GM20431 (cell line): ENCODE measurements around the gene MSRB1.
"Not testable (repeated sequence)": the region's sequence is repeated elsewhere in the genome, so short reads cannot be mapped to it uniquely, and the experiment has no call there.

ENCODE experiments used
- in situ Hi-C: fragments of 300-500 bp; cut with MseI, MboI; formaldehyde crosslinking; loops from one replicate; pipeline ENCODE4 v1.15.0; 2020; ENCODE audit warnings: low sequenced_read_pairs; ENCODE audit not compliant: unreplicated experiment

The MSRB1 gene

DNA sequence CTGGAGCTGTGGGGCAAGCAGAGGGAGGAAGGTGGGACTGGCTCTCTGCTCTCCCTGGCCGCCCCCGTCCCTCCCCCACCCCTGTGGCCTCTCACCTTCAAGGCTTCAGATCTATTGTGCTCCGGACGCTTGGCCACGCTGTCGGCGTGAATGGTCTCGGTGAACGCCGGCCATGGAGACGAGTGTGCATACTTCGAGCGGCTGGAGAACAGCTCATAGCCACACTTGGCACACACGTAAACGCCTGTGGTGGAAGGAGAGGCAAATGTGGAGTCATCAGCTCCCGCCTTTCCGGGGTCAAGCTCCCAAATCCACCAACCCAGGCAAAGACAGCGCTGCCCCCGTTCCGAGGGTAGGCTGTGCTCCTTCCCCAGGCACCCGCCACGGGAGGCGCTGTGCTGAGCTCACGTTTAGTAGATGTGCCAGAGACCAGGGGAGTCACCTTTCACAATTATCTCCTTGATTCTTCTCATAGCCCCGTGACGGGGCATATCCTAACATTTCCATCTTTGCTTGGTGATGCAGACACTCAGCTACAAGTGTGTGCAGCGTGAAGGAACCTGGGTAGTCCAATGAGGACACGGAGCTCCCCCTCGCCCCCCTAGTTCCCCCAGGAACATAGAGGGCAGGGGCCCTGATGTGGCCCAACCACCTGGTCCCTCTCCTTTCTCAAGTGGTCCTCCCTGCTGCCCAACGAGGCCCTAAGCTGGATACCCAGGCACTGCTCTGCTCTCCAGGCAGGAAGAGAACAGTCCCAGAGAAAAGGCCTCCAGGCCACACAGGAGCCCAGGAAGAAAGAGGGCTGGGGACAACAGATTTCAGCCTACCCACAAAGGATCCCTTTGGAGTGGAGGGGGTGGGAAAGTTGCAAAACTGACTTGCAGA lies 1.6 kb downstream of the MSRB1 start:
- in situ Hi-C loops: no loop called here

DNA sequence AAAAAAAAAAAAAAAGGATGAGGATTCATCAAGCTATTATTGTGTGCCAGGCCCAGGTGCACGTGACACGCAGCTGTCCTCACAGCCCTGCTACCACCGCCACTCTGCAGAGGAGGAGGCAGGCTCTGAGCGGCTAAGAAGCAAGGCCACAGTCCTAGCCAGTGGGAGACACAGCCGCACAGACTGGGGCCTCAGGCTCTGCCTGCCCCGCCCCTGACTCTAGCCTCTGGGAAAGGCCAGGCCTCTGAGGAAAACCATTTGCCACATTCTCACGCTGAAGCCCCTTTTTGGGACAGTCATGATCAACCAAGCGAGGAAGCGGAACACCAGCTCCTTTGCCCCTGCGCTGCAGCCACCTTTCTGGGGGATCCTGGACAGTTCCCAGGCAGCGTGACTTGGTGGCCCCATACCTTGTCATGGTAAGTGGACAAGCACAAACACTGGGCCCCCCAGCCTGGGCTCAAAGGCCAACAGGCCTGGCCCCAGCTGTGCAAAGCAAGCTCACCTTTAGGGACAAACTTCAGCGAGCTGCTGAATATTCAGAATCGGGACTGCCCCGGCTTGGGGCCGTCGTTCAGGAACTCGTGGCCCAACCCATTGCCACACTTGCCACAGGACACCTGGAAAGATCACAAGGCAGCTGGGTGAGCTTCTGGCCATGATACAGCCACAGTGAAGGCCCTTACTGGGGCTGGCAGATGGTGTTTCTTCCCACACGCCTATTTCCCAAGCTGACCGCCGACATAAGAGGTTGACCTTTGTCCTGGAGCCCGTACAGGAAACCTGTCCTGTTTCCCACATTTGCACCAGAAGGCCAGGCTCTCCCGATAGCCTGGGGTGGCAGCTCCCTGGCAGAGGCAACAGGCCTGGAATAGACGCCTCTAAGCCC lies 2.5 kb downstream of the MSRB1 start:
- in situ Hi-C loops: no loop called here

DNA sequence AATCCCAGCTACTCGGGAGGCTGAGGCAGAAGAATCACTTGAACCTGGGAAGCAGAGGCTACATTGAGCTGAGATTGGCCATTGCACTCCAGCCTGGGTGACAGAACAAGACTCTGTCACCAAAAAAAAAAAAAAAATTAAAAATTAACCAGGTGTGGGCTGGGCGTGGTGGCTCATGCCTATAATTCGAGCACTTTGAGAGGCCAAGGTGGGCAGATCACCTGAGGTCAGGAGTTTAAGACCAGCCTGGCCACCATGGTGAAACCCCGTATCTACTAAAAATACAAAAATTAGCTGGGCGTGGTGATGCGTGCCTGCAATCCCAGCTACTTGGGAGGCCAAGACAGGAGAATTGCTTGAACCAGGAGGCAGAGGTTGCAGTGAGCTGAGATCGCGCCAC lies 3.2 kb downstream of the MSRB1 start:
- in situ Hi-C loops: loop anchor here (10.0 kb wide), 1 partner anchor 75 kb away; no protein-coding TSS in a partner anchor

DNA sequence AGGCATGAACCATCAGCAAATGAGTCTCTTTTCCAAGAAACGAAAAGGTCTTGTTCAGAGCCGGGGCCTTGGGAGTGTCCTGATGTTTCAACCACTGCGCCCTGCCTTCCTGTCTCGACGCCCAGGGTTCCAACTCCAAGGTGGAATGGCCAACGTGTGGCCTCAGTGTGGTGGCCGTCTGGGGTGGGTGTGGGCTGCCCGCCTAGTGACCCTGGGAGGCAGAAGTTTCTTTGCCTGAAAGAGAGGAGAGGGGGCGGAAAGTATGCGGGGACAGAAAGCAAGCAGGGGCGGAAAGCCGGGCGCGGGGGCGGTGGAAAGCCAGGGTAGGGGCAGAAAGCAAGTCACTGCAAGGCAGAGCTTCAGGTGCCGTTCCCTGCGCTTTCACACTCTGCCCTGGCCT lies 4.1 kb downstream of the MSRB1 start:
- in situ Hi-C loops: loop anchor here (10.0 kb wide), 1 partner anchor 74 kb away; no protein-coding TSS in a partner anchor

DNA sequence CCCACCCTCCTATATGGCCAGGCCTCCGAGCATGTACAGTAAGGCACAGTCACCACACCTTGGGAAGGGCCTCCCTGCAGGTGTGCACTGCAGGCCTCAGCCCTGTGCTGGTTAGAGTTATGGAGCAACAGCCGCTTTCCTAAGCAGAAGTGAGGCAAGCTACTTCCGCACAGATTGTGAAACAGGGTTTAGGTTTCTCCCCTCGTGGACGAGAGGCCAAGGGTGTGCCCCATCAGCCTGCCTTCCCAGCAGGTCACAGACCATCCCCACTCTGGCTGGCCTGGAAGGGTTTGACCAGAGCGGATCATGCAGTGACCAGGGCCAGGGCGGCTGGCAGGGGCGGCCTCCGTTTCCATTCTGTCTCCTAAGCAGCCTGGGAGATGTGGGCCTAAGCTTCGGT lies 4.7 kb downstream of the MSRB1 start:
- in situ Hi-C loops: loop anchor here (10.0 kb wide), 1 partner anchor 74 kb away; no protein-coding TSS in a partner anchor

DNA sequence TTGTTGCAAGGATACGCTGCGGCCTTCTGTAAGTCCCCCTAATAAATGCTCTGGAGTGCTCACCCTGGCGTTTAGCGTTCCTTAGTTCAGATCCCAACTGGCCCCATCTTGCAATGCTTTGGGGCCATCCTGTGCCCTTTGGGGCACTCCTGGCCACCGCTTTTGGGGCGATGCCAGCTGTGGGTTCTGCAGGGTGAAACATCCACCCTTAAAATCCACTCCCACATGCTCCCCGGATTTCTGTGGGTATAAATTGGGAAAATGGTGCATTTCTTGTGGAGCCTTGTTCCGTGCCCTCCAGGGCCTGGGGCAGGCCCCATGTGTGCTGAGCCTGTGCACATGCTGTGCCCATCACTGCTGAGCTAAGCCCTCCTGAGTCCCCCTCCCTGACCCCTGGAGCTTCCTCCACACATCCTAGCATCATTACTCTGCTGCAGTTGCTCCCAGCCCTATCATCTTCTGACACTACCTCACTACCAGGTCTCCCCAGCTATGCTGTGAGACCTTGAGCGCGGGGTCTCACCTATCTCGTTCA lies 6.0 kb downstream of the MSRB1 start:
- in situ Hi-C loops: loop anchor here (10.0 kb wide), 1 partner anchor 72 kb away; no protein-coding TSS in a partner anchor

DNA sequence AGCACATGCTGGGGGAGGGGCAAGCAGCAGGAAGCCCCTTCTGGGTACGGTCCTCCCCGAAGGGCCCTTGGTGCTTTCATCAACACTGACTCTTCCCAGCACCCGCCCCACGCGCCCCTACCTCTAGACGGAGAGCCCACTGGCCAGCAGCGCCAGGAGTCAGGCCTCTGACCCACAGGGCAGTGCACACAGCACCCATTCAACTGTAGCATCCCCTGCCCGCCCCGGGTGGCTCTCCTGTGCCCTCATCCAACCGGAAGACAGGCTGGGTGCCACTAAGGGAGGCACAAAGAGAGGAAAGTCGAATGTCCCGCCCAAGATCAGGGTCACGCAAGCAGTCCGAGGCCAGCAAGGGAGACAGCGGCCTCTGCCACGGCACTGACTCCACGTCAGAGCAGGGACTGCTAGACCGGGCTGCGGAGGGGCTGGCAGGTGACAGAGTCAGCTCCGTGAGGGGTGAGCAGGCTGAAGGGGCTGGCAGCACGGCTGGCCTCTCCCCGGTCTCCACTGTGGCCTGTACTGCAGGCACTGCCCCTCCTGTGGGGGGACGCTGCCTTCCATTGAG lies 9.8 kb downstream of the MSRB1 start:
- in situ Hi-C loops: loop anchor here (10.0 kb wide), 1 partner anchor 68 kb away; no protein-coding TSS in a partner anchor

DNA sequence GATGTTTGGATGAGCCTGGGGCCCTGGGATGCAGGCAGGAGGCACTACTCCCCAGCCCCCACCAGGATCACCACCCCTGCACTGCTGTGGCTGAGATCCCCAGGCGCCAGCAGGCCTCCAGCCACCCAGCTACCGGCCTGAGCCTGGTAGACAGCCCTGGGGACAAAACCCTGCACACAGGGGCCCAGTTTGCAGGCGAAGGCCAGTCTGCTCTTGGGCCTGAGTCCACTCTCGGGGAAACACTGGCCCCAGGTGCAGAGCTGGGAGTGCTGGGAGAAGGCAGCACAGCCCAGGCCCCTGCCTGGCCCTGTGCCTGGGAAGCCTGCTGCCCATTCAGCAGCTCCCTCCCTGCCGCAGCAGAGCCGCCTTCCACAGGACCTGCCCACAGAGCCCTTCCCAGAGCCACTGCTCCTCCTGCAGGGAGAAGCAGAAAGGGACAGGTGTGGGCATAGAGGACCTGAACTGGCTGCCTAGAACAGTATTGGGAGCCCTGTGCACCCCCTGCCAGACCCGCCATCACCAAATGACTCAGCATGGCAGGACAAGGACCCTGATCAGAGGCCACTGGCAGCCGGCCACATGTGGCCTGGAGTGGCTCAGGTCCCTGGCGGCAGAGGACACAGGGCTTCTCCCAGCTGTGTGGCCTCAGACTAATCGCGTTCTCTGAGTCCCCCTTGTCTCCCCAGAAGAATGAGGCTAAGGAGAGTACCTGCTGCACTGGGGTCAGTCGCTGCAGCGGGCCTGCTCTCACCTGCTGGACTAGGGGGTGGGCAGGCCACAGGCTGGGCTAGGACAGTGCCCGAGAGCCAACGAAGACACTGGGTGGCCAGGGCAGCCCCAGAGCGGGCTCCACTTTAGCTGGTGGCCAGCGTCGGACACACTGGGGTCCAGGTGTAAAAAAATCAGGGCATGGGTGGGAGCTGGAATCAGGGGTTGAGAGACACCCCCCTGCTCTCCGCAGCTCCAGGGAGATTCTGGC lies 10.7 kb downstream of the MSRB1 start:
- in situ Hi-C loops: loop anchor here (10.0 kb wide), 1 partner anchor 68 kb away; no protein-coding TSS in a partner anchor

DNA sequence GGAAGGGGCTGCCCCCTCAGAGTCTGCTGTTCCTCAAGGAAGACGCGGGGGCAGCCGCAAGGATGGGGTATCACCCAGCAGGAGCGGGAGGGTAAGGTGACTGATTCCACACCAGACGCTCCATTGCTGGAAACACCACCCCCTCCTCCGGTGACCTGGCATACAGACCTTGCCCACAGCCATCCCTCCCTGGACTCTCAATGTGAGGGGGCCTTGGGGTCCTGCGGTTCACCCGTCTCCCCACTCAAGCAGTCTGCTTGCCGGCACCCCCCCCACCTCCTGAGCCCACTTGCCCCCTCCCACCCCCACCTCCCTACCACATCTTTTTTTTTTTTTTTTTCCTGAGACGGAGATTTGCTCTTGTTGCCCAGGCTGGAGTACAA lies 12.7 kb downstream of the MSRB1 start:
- in situ Hi-C loops: loop anchor here (10.0 kb wide), 1 partner anchor 66 kb away; no protein-coding TSS in a partner anchor

DNA sequence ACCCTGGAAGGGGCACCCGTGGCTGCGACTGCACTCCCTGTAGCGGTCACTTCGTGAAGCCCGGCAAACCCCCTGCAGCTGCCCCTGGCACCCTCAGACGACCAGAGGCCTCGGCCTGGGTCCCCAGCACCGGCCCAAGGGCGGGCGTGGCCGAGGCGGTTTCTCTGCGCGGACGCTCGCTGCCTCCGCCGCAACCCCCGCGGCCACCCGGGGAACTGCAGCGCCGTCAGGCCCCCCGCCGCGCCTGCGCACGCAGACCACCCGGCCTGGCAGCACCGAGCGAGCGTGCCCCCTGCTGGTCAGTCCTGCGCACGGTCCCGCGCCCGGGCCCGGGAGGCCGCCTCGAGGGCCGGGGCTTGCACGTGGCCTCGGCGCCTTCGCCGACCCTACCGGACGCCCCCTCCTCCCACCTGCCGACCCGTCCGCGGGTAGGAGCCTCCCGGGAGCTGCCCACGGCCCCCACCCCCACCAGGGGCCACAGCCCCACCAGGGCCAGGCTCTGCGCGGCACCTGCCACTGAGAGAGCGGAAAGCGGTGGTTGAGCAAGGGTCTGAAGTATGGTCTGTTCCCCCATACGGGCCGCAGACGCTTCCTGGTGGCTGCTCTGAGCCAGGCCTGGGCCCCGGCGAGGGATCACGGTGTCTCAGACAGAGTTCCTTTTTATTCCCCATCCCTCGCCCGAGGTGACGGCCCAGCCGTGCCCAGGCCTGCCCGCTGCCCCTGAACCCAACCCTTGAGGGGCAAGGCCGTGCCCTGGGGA lies 13.2 kb downstream of the MSRB1 start:
- in situ Hi-C loops: loop anchor here (10.0 kb wide), 1 partner anchor 65 kb away; no protein-coding TSS in a partner anchor

DNA sequence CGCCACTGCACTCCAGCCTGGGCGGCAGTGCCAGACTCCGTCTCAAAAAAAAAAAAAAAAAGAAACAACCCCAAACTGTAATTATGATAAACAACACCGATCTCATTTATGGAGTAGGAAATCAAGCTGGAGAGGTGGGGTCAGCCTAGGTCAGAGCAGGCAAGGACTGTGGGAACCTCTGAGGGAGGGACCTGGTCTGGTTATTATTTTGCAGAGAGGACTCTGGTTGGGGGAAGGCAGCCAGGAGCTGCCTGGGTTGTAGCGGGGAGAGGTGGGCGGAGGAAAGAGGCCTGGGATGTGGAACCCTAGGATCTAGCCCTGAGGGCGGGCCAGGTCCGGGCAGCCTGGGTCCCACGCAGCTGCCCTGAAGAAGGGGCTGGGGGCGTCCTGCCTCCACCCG lies 13.9 kb downstream of the MSRB1 start:
- in situ Hi-C loops: no loop called here

DNA sequence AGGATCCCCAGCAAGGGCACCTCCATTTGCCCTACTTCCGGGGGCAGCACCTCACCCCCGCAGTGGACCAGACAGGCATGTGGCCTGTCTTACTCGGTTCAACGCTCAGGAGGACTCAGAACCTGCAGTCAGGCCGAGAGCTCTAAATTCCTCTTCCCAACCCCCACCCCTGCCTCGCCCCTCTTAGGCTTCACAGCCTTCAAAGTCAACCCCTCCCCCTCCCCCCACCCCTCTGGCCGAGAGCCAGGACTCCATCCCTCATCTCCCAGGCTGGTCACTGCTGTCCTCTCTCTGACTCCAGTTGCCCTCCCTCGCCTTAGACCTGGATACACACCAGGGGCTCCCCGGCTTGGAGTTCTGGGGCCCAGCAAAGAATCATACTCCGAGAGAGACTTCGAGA lies 16.7 kb downstream of the MSRB1 start:
- in situ Hi-C loops: no loop called here

DNA sequence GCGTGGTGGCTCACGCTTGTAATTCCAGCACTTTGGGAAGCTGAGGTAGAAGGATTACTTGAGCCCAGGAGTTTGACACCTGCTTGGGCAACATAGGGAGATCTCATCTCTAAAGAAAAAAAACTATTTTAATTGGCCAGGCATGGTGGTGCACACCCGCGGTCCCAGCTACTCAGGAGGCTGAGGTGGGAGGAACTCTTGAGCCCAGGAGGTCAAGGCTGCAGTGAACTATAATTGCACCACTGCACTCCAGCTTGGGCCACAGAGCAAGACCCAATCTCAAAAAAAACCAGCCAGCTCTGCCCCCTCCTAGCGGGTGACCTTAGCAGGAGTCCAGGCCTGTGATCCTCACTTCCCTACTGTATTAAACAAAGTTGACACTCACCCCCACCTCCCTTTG lies 18.9 kb downstream of the MSRB1 start:
- in situ Hi-C loops: no loop called here

DNA sequence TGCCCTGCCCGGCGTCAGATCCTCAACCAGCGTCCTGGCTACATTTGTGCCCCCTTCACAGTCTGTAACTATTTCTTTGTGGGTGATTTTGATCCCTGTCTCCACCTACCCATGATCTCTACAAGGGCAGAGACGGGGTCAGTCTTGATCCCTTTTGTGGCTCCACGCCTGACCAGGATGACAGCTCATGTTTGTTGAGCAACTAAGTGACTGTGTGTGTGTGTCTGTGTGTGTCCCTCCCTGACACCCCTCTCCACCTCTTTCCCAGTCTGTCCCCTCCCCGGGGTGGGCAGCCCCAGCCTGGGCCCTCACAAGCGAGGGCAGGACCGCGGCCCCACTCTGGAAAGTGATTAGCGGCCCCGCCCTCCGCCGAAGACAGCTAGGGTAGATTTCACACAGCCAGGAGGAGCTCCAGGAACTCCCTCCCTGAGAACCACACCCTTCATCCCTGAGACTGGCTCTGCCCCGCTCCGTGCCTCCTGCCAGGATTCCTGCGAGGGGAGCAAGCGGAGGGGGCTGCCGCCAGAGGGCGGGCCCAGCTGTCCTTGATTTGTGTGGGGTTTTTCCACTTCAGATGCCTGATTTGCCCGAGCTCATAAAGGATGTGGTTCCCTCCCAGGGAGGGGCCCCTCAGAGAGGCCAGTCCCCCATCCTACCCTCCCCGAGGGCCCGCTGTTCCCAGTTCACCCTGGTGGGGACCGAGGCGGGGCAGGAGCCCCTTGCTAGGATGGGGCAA lies 19.5 kb downstream of the MSRB1 start:
- in situ Hi-C loops: no loop called here

DNA sequence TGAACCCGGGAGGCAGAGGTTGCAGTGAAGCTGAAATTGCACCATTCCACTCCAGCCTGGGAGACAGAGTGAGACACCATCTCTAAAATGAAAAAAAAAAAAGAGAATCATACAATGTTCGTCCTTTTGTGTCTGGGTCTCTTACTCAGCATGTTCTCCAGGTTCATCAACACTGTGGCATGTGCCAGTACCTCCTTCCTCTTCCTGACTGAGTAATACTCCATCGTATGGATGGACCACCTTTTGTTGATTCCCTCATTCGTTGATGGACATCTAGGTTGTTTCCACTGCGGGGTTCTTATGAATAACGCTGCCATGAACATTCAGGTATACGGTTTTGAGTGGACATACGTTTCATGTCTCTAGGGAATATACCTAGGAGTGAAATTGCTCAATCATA lies 20.6 kb downstream of the MSRB1 start:
- in situ Hi-C loops: no loop called here

DNA sequence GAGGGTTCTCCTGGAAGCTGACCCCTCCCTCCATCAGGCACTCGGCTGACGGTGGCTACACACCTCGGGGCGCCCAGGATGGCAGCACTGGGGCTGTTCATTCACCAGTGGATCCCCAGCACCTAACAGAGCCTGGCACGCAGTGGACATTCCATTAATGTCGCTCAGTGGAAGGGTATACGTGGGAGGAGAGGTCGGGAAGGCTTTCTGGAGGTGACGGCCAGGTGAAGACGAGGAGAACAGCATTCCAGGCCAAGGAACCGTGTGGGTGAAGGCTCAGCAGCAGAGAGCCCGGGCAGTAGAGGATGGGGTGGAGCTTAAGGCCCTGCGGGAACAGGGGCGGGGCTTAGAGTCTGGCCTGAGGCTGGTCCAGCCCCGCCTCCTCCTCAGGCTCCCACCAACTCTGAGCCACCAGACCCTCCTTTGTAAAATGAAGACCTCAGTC lies 22.2 kb downstream of the MSRB1 start:
- in situ Hi-C loops: no loop called here

DNA sequence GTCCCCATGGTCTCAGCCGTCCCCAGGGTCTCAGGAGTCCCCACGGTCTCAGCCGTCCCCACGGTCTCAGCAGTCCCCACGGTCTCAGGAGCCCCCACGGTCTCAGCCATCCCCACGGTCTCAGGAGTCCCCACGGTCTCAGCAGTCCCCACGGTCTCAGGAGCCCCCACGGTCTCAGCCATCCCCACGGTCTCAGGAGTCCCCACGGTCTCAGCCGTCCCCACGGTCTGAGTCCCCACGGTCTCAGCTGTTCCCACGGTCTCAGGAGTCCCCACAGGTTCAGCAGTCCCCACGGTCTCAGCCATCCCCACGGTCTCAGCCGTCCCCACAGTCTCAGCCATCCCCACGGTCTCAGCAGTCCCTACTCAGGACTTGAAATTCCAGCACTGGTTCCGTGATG lies 22.9 kb downstream of the MSRB1 start:
- in situ Hi-C loops: not testable (repeated sequence)
